ENCODE measurements around the gene P2RY6. TPM values are rescaled to one million over a fixed set of nuclear protein-coding genes. Genes with fewer than 3 reads are reported as not detected.

Gene P2RY6
- total RNA-seq, 1 experiment from 2014 or later = 34.7 TPM

- Histone ChIP-seq H3K79me2 (ENCODE audit: low read depth) (no peaks in the 10 kb centered on the region), H3K4me2 (no peak overlapping the region), H3F3A (ENCODE audit: insufficient read depth, low read depth) (peaks cover 7% of the 10 kb centered on the region; the same call in 1 of the 2 replicates), H3K4me3 (no peak overlapping the region), H3K27ac (no peak overlapping the region), H3K27me3 (ENCODE audit: insufficient read depth, low read depth) (no peaks in the 10 kb centered on the region), H3K9me2 (ENCODE audit: insufficient read depth) (no peaks in the 10 kb centered on the region), H3K9me3 (ENCODE audit: insufficient read depth, low read depth) (no peaks in the 10 kb centered on the region), H4K20me1 (ENCODE audit: insufficient read depth) (peaks cover 10% of the 10 kb centered on the region), H3K36me3 (ENCODE audit: low read depth) (no peaks in the 10 kb centered on the region), H3K4me1 (replicated peaks; ENCODE audit: insufficient read depth) (no peaks in the 10 kb centered on the region), H2AFZ (no peak overlapping the region)
- BruUV-seq (replicated peaks) = no TSS peak
- ChIA-PET CTCF (interaction anchor here (0.5 kb wide), 1 partner anchor 72 kb away, joined by 8 read pairs; no protein-coding TSS in a partner anchor), POLR2A (ENCODE audit: unreplicated experiment) (no interaction called here)
- intact Hi-C loops (cut with micrococcal nuclease; ENCODE audit: unreplicated experiment) = no loop called here
- TF ChIP-seq, protein P1, sequence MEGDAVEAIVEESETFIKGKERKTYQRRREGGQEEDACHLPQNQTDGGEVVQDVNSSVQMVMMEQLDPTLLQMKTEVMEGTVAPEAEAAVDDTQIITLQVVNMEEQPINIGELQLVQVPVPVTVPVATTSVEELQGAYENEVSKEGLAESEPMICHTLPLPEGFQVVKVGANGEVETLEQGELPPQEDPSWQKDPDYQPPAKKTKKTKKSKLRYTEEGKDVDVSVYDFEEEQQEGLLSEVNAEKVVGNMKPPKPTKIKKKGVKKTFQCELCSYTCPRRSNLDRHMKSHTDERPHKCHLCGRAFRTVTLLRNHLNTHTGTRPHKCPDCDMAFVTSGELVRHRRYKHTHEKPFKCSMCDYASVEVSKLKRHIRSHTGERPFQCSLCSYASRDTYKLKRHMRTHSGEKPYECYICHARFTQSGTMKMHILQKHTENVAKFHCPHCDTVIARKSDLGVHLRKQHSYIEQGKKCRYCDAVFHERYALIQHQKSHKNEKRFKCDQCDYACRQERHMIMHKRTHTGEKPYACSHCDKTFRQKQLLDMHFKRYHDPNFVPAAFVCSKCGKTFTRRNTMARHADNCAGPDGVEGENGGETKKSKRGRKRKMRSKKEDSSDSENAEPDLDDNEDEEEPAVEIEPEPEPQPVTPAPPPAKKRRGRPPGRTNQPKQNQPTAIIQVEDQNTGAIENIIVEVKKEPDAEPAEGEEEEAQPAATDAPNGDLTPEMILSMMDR (conservative IDR thresholded peaks at IDR 0.05) = no peak
- no peak for TF ChIP-seq EZH2 (IDR thresholded peaks at IDR 0.05; ENCODE audit: low read depth)
- DNase-seq = no peak
Measured at GRCh38 chr11:73347067-73347466, 74.9 kb downstream of the P2RY6 start.

Other genes with a start within 250 kb of the P2RY6 start
- 20.5 and 22.6 TPM in 2 replicates for gene FCHSD2, start 130.0 kb upstream of the P2RY6 start, total RNA-seq (2021)
- 19.8 and 22.5 TPM in 2 replicates for gene P2RY2, start 54.1 kb upstream of the P2RY6 start, total RNA-seq (2021)
- 56.9 and 62.1 TPM in 2 replicates for gene ARHGEF17, start 35.9 kb downstream of the P2RY6 start, total RNA-seq (2021)
- gene RELT, start 104.1 kb downstream of the P2RY6 start, total RNA-seq (2021) = 7.8 and 10.7 TPM in 2 replicates